Epithelial cell of esophagus (primary cell): ENCODE results near the gene ZNF254.
"Not testable (repeated sequence)": the region's sequence is repeated elsewhere in the genome, so short reads cannot be mapped to it uniquely, and the experiment has no call there.

Source experiments
- DNase-seq: peaks from one replicate; pipeline ENCODE4 v3.0.0; 2010; ENCODE audit warnings: low read depth
- H3K4me3 ChIP-seq: 2 replicates; pipeline ENCODE4 v1.5.1; 2011; ENCODE audit warnings: mild to moderate bottlenecking, low read length, control low read depth
- CTCF ChIP-seq: IDR thresholded peaks from 2 replicates; pipeline ENCODE4 v1.5.1; 2011; ENCODE audit warnings: low read depth, mild to moderate bottlenecking, low read length, control low read depth, inconsistent platforms; ENCODE audit not compliant: insufficient read depth; ENCODE audit errors: missing control alignments

The ZNF254 gene

GRCh38 chr19:24069905-24070657 is 16.9 kb upstream of the ZNF254 start:
- TF ChIP-seq CTCF, result no peak
- no peak overlapping the region for H3K4me3 ChIP-seq
- peak; percentile 67 for DNase-seq

- H3K4me3 ChIP-seq, result no peak overlapping the region
- TF ChIP-seq CTCF, result no peak
These were observed 15.9 kb upstream of the ZNF254 start for GRCh38 chr19:24071078-24071477.

GRCh38 chr19:24072720-24073119 is 14.3 kb upstream of the ZNF254 start:
- no peak for DNase-seq
- no peak overlapping the region for H3K4me3 ChIP-seq
- no peak for TF ChIP-seq CTCF

More at GRCh38 chr19:24071078-24071477, 15.9 kb upstream of the ZNF254 start:
- peak; percentile 62 for DNase-seq

GRCh38 chr19:24073807-24074206 is 13.2 kb upstream of the ZNF254 start:
- peak; percentile 98 for DNase-seq
- no peak overlapping the region for H3K4me3 ChIP-seq
- TF ChIP-seq CTCF, result no peak

- no peak overlapping the region for H3K4me3 ChIP-seq
- peak; percentile 86 for DNase-seq
- no peak for TF ChIP-seq CTCF
These were observed 12.1 kb upstream of the ZNF254 start for GRCh38 chr19:24074720-24075454.

GRCh38 chr19:24075530-24075929 is 11.5 kb upstream of the ZNF254 start:
- peak; percentile 34 for DNase-seq
- H3K4me3 ChIP-seq, result not testable (repeated sequence)

- TF ChIP-seq CTCF, result no peak
- DNase-seq, result no peak
These were observed 8.3 kb upstream of the ZNF254 start for GRCh38 chr19:24078680-24079079.

More at GRCh38 chr19:24078680-24079079, 8.3 kb upstream of the ZNF254 start:
- no peak overlapping the region for H3K4me3 ChIP-seq
